DND-41 (cell line): ENCODE results near the gene MRPS2.

Experiments used
- CTCF ChIP-seq: IDR thresholded peaks from 2 replicates; pipeline ENCODE4 v1.5.1; 2012; ENCODE audit warnings: borderline replicate concordance, low read length, moderate library complexity, mild to moderate bottlenecking; ENCODE audit not compliant: poor library complexity, severe bottlenecking; ENCODE audit errors: extremely low read depth
- EZH2 ChIP-seq: IDR thresholded peaks from 3 replicates; pipeline ENCODE4 v1.6.1; 2012; ENCODE audit warnings: borderline replicate concordance, low read depth, mild to moderate bottlenecking, moderate library complexity, low read length, inconsistent platforms; ENCODE audit not compliant: severe bottlenecking

GRCh38 chr9:135500525-135501260, at the start of gene MRPS2:
- TF ChIP-seq CTCF (peak; percentile 87), EZH2 (no peak)
